Heart right ventricle (tissue), 16 donors: ENCODE data around the gene IGIP. TPM values are rescaled to one million over a fixed set of nuclear protein-coding genes. Genes with fewer than 3 reads are reported as not detected.
"Not testable (repeated sequence)": the region's sequence is repeated elsewhere in the genome, so short reads cannot be mapped to it uniquely, and the experiment has no call there.

Experiments used
- ATAC-seq, 8 donors: fragments of 200-7000 bp; cut with Tn5 transposase; one replicate each; pipeline ENCODE4 v1.9.1; 2020; ENCODE audit warnings: mild to moderate bottlenecking in 8 of 8, moderate library complexity in 8 of 8, moderate number of reproducible peaks in 1 of 8
- DNase-seq, 2 donors: peaks; one replicate each; pipeline ENCODE4 v3.0.0-alpha.2; 2020
- H3K27ac ChIP-seq, 10 donors: fragments of 200-600 bp; sonication (generic) in 2 of 10; one replicate each; pipeline versions ENCODE4 v1.5.0 to v1.8.0; 2020 to 2022; ENCODE audit warnings: mild to moderate bottlenecking in 3 of 10
- H3K27me3 ChIP-seq, 7 donors: fragments of 200-600 bp; one replicate each; pipeline ENCODE4 v1.8.0; 2021 to 2022; ENCODE audit warnings: mild to moderate bottlenecking in 2 of 7
- H3K36me3 ChIP-seq, 9 donors: fragments of 200-600 bp; sonication (generic) in 1 of 9; one replicate each; pipeline versions ENCODE4 v1.5.0 to v1.8.0; 2020 to 2022; ENCODE audit warnings: mild to moderate bottlenecking in 2 of 9
- H3K4me1 ChIP-seq, 9 donors: fragments of 200-600 bp; sonication (generic) in 1 of 9; one replicate each; pipeline versions ENCODE4 v1.5.0 to v1.8.0; 2020 to 2022; ENCODE audit warnings: mild to moderate bottlenecking in 4 of 9
- H3K4me3 ChIP-seq, 10 donors: fragments of 200-600 bp; sonication (generic) in 2 of 10; one replicate each; pipeline versions ENCODE4 v1.5.0 to v1.8.0; 2020 to 2022; ENCODE audit warnings: mild to moderate bottlenecking in 7 of 10, moderate library complexity in 2 of 10
- H3K9me3 ChIP-seq, 11 donors: fragments of 200-600 bp in 10 of 11; sonication (generic) in 2 of 11; one replicate each; pipeline versions ENCODE4 v1.5.0 to v1.8.0; 2013 to 2022; ENCODE audit warnings: mild to moderate bottlenecking in 2 of 11, control low read depth in 1 of 11, moderate library complexity in 1 of 11
- WGBS, 2 donors: extraction: QIAGEN DNeasy Blood & Tissue Kit; methylation state at CpG; one replicate each; pipeline ENCODE4 v1.1.7; 2013; ENCODE audit warnings: inconsistent platforms in 1 of 2; 5-methylcytosine and 5-hydroxymethylcytosine counted together
- intact Hi-C, 10 donors: fragments of 100-400 bp; cut with DNase I; formaldehyde crosslinking; loops; one replicate each; pipeline versions ENCODE4 v1.11.1 to v1.14.2; 2022
- polyA plus RNA-seq, 2 donors: library from polyadenylated mRNA; stranded (reverse); fragments of 200-250 nt; gene quantifications; one replicate each; pipeline ENCODE4 v1.2.3, GENCODE V29; 2013
- total RNA-seq, 10 donors: library from RNA; stranded (reverse); fragmentation: NEBNext Ultra II Directional in 3 of 10; extraction: Animal tissue kit (Norgen Biotek cat#: 25700) in 3 of 10; gene quantifications; one replicate each; pipeline versions ENCODE4 v1.2.1 to v1.2.4, GENCODE V29; 2021 to 2023
- TF ChIP-seq, protein P1 (sequence below), 9 donors: fragments of 200-600 bp; sonication (generic) in 2 of 9; IDR thresholded peaks; one replicate each; pipeline versions ENCODE4 v1.5.0 to v1.8.0; 2021 to 2022; ENCODE audit warnings: antibody characterized with exemption in 9 of 9, mild to moderate bottlenecking in 5 of 9, moderate library complexity in 1 of 9
- donor health status: Arrhythmogenic right ventricular cardiomyopathy.
- donor health status: ischemic (EF 13 %, LVEDD 7.1; RV severe dilation, severe dysfunction).
- donor health status: healthy with polysubstance abuse.
- donor health status: DM: no; HTN: yes; CAD: no.
- donor health status: DM: no; HTN: no; CAD: no.
- donor health status: ischemic (EF 25% LVEDD 6.9; RV normal size, moderate dysfunction).
- donor health status: ischemic (EF 25% LVEDD 5.7; RV mildly dilated, moderate dysfunction).
- donor health status: healthy.
- donor health status: DM: yes; HTN: yes; CAD: no.
- donor health status: Ischemic cardiomyopathy.
- donor health status: ischemic (EF 35%, LVEDD 5.7; RV mildly dilated, moderate dysfunction).
- donor health status: nonischemic (EF 11% LVEDD 7.7; RV severe dilation, severe dysfunction).
- donor health status: DM: yes; HTN: yes; CAD: no.
- donor health status: PGD.
- donor health status: ischemic (EF 29% LVEDD 5.4; RV normal size, mild dysfunction).
- donor health status: nonischemic (EF 23%, LVEDD 6.1; RV moderate dilation, normal function).

Gene IGIP
- total and polyA plus RNA-seq, 12 donors = 5.0 to 17.2 (median 12.4) TPM

DNA sequence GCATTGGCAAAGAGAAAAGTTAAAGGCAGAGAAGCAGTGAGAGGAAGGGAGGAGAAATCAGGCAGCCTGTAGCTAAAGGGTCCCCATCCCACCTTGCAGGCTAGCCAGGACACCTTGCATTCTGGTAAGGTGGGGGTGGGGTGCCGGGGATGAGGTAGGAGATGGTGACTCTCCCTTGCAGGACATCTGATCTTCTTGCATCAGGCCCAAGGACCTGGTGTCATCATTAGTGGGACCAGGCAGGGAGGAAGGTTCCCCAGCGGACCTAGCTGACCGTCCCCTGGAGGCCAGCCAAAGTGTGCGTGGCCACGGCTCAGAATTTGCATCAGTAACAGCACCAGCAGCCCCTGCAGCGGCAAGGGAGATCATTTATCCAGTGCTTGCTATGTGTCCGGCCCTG is 27.5 kb downstream of the IGIP start:
- TF ChIP-seq, protein P1, sequence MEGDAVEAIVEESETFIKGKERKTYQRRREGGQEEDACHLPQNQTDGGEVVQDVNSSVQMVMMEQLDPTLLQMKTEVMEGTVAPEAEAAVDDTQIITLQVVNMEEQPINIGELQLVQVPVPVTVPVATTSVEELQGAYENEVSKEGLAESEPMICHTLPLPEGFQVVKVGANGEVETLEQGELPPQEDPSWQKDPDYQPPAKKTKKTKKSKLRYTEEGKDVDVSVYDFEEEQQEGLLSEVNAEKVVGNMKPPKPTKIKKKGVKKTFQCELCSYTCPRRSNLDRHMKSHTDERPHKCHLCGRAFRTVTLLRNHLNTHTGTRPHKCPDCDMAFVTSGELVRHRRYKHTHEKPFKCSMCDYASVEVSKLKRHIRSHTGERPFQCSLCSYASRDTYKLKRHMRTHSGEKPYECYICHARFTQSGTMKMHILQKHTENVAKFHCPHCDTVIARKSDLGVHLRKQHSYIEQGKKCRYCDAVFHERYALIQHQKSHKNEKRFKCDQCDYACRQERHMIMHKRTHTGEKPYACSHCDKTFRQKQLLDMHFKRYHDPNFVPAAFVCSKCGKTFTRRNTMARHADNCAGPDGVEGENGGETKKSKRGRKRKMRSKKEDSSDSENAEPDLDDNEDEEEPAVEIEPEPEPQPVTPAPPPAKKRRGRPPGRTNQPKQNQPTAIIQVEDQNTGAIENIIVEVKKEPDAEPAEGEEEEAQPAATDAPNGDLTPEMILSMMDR (IDR thresholded peaks at IDR 0.05) = no peak
- ATAC-seq = no peak
- H3K4me1 ChIP-seq = peaks cover 0 to 22% (median 13%) of the 10 kb centered on the region in 9 donors
- DNase-seq = peak in 1 of 2 donors; percentile 32
- no peaks in the 10 kb centered on the region for H3K36me3 ChIP-seq
- H3K4me3 ChIP-seq = no peak overlapping the region
- no peaks in the 10 kb centered on the region for H3K9me3 ChIP-seq
- H3K27me3 ChIP-seq = no peaks in the 10 kb centered on the region
- 48 to 49% methylated on average over 7 of the region's 7 CpGs for WGBS, 2 donors
- no peak overlapping the region for H3K27ac ChIP-seq
- intact Hi-C loops = loop anchor here in 4 of 10 donors (2.0 to 10.0 kb wide), 6 partner anchors 76 to 368 kb away; no protein-coding TSS in a partner anchor

DNA sequence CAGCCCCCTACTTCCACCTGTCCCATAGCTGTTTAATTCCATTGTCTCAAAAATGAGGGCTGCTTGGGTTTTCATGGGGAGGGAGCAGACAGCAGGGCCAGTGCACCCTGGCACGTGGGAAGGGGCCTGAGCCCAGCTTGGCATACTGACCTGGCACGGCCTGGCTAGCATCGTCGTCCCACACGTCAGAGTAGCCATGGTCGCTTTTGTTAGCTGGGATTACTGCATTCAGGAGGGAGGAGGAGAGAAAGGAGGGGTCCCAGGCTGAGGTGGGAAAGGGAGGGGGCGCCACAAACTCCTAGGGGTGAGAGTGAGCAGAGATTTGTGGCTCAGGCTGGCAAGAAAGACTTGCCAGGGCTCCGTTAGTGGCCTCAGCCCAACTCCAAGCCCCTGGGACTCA is 28.2 kb downstream of the IGIP start:
- no peaks in the 10 kb centered on the region for H3K9me3 ChIP-seq
- peaks cover 0 to 22% (median 13%) of the 10 kb centered on the region in 9 donors for H3K4me1 ChIP-seq
- WGBS, 2 donors = 74 to 83% methylated on average over 8 of the region's 8 CpGs
- no peaks in the 10 kb centered on the region for H3K27me3 ChIP-seq
- intact Hi-C loops = loop anchor here in 4 of 10 donors (2.0 to 10.0 kb wide), 6 partner anchors 77 to 369 kb away; no protein-coding TSS in a partner anchor
- H3K27ac ChIP-seq = no peak overlapping the region
- DNase-seq (no peak), ATAC-seq (no peak)
- TF ChIP-seq, protein P1 (IDR thresholded peaks at IDR 0.05) = no peak
- H3K36me3 ChIP-seq = no peaks in the 10 kb centered on the region
- H3K4me3 ChIP-seq = no peak overlapping the region

DNA sequence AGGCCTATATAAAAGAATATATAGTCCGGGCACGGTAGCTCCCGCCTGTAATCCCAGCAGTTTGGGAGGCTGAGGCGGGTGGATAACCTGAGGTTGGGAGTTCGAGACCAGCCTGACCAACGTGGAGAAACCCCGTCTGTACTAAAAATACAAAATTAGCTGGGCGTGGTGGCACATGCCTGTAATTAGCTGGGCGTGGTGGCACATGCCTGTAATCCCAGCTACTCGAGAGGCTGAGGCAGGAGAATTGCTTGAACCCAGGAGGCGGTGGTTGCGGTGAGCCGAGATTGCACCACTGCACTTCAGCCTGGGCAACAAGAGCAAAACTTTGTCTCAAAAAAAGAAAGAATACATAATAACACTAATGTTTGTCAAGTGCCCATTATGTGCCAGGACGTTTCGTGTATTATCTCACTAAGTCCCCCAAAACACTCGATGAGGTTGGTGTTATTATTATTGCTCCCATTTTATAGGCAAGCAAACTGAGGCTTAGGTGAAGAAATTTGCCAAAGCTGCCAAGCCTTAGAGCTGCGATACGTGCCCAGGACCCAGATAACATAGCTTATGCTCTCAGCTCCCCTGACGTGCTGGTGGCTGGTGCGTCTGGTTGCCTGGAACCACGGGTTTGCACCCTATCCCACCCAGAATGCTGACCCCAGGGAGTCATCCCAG is 29.1 kb downstream of the IGIP start:
- not testable (repeated sequence) for H3K36me3 ChIP-seq, H3K27ac ChIP-seq, H3K27me3 ChIP-seq, H3K9me3 ChIP-seq, H3K4me3 ChIP-seq, DNase-seq, ATAC-seq
- H3K4me1 ChIP-seq = peaks cover 0 to 22% (median 13%) of the 10 kb centered on the region in 9 donors
- intact Hi-C loops = loop anchor here in 6 of 10 donors (5.0 to 10.0 kb wide), 7 partner anchors 78 to 370 kb away; no protein-coding TSS in a partner anchor
- 91 to 92% methylated on average over 21 of the region's 21 CpGs for WGBS, 2 donors

DNA sequence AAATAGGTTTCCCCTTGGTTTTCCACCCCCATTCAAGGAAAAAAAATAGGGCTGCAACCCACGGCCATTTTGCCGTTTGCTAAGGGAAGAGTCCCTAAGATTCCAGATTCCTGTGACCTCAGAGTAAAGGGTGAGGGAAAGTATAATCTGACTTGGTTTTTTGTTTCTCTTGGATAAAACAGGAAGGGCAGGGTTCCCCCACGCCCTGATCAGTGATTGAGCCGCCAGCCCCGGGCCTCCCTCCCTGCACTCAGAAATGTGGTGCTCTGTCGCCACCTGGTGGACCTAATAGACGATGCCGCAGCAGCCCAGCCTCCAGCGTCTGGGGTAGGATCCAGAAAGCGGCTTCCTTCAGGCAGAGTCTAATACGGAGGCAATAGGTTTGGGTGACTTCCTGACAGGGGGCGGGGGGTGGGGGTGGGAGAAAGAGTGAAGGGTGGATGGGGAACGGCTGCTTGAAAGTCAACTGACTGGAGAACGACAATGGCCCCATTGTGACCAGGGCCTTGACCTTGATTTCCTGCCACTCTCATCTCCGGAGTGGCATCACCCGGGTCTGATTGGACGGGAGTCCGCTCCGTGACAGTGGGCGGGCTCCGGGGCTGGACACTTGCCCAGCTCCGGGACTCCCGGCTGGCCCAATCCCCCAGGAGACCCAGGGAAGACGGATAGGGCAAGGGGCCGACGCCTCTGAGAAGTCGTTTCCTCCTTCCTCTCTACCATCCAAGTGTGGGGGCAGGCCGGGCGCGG is 31.5 kb downstream of the IGIP start:
- Histone ChIP-seq H3K4me1 (peaks cover 0 to 22% (median 13%) of the 10 kb centered on the region in 9 donors), H3K27me3 (no peaks in the 10 kb centered on the region), H3K36me3 (no peaks in the 10 kb centered on the region), H3K27ac (peak overlapping the region in 9 of 10 donors; percentile 39 to 74 (median 70)), H3K4me3 (peak overlapping the region in 9 of 10 donors; percentile 27 to 58 (median 44)), H3K9me3 (no peaks in the 10 kb centered on the region)
- DNase-seq = peak; percentile 91
- TF ChIP-seq, protein P1 (IDR thresholded peaks at IDR 0.05) = peak; percentile 87 to 93 (median 90)
- peak; percentile 94 to 97 (median 96) for ATAC-seq
- 3 to 6% methylated on average over 30 of the region's 30 CpGs for WGBS, 2 donors
- intact Hi-C loops = loop anchor here in 8 of 10 donors (1.0 to 10.0 kb wide), 10 partner anchors 84 to 372 kb away; no protein-coding TSS in a partner anchor
